ENCODE results near the gene SRRM3. TPM values are rescaled to one million over a fixed set of nuclear protein-coding genes. Genes with fewer than 3 reads are reported as not detected.
"Not testable (repeated sequence)": the region's sequence is repeated elsewhere in the genome, so short reads cannot be mapped to it uniquely, and the experiment has no call there.

Gene SRRM3
- total and polyA plus RNA-seq, 10 donors = 0.23 to 1.6 (median 0.93) TPM; not detected in 1

DNA sequence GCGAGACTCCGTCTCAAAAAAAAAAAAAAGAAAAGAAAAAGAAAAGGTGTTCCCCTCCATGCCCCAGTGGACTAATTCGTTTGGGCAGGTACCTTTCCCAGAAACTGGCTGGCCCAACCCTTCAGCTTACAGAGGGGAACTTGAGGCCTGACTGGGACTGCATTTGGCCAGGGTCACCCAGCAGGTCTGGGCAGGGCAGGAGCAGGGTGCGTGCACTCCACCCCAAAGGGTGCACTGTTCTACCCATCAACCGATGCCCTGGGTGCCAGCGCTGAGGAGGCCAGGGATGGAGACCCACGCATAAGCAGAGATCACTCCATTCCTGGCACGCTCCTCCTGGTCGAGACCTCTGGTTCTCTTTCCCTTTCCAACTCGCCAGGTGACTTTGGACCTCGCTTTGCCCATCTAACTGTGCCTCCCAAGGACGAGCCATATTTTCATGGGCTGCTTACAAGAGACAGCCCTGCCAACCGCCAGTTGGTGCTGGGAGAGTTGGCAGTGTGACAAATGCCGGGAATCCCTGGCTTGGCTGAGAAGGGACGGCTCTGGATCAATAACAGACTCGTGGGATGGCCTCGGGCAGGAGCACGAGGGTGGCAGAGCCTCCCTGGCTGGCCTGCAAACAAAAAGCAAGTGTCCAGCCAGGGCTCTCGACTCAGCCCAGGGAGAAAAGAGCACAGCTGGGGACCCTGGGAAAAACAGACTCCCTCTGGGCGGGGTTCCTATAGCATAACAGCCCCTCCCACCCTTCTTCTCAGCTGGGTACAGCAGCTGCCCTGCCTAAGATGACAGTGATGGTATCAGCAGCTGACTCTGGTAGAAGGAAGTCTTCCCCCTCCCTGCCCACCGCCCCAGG lies 108.6 kb downstream of the SRRM3 start:
- H3K9me3 ChIP-seq = no peaks in the 10 kb centered on the region
- DNase-seq = no peak
- H3K27me3 ChIP-seq (replicated peaks in 1 of 7) = no peaks in the 10 kb centered on the region
- no peak overlapping the region for H3K27ac ChIP-seq
- no peak for TF ChIP-seq POLR2AphosphoS5 (IDR thresholded peaks at IDR 0.05)
- TF ChIP-seq, protein P1, sequence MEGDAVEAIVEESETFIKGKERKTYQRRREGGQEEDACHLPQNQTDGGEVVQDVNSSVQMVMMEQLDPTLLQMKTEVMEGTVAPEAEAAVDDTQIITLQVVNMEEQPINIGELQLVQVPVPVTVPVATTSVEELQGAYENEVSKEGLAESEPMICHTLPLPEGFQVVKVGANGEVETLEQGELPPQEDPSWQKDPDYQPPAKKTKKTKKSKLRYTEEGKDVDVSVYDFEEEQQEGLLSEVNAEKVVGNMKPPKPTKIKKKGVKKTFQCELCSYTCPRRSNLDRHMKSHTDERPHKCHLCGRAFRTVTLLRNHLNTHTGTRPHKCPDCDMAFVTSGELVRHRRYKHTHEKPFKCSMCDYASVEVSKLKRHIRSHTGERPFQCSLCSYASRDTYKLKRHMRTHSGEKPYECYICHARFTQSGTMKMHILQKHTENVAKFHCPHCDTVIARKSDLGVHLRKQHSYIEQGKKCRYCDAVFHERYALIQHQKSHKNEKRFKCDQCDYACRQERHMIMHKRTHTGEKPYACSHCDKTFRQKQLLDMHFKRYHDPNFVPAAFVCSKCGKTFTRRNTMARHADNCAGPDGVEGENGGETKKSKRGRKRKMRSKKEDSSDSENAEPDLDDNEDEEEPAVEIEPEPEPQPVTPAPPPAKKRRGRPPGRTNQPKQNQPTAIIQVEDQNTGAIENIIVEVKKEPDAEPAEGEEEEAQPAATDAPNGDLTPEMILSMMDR (IDR thresholded peaks at IDR 0.05 in 8 of 11, conservative IDR thresholded peaks at IDR 0.05 in 3 of 11) = no peak
- WGBS, 5 donors = 67 to 82% (median 73%) methylated on average over 19 to 21 of the region's 21 CpGs
- intact Hi-C loops (cut with DNase I; ENCODE audit: low total_unique reads) = no loop called here
- no peaks in the 10 kb centered on the region for H3K36me3 ChIP-seq
- no peak overlapping the region for H3K4me3 ChIP-seq
- H3K4me1 ChIP-seq = peaks cover 0 to 17% (median 5%) of the 10 kb centered on the region in 6 donors

DNA sequence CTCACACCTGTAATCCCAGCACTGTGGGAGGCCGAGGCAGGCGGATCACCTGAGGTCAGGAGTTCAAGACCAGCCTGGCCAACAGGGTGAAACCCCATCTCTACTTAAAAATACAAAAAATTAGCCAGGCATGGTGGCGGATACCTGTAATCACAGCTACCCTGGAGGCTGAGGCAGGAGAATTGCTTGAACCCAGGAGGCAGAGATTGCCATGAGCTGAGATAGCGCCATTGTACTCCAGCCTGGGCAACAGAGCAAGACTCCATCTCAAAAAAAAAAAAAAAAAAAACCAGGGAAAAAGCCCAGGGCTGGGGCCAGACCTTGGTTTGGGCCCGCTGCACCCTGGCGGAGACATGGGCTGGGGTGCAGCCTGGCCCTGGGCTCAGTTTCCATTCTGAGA lies 110.1 kb downstream of the SRRM3 start:
- H3K27ac ChIP-seq; DNase-seq; H3K9me3 ChIP-seq; intact Hi-C loops (cut with DNase I; ENCODE audit: low total_unique reads); H3K27me3 ChIP-seq (replicated peaks in 1 of 7); H3K4me3 ChIP-seq; H3K36me3 ChIP-seq: not testable (repeated sequence)
- peaks cover 0 to 20% (median 4%) of the 10 kb centered on the region in 6 donors for H3K4me1 ChIP-seq
- WGBS, 5 donors = 92 to 97% (median 95%) methylated on average over 5 to 6 of the region's 6 CpGs

DNA sequence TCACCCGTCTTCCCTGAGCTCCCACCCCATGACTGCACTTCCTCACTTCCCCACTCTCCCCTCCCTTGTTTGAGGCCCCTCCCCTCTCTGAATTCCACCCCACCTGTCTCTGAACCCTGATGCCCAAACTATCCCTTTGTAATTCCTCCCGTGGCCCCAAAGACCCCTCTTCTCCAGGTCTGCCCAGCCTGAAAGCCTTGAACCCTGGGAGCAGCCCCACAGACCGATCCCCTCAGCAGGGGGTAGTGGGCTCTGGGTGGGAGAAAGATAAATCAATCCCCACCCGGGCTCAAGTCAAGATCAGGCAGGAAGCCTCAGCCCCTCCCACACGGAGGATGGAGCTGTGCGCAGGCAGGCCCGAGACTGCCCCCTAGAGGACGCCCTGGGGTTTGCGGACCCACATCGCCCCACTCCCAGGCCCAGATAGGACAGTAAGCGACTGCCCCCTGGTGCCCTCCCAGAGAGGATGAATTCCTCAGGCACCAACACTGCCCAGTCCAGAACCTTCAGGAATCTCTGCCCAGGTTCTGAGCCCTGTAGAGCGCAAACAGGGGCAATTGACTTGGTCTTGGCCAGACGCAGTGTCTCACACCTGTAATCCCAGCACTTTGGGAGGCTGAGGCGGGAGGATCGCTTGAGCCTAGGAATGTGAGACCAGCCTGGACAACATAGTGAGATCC lies 112.5 kb downstream of the SRRM3 start:
- intact Hi-C loops (cut with DNase I; ENCODE audit: low total_unique reads) = loop anchor here (2.0 kb wide), 1 partner anchor 135 kb away; no protein-coding TSS in a partner anchor
- Histone ChIP-seq H3K36me3 (no peaks in the 10 kb centered on the region), H3K27me3 (replicated peaks in 1 of 7) (no peaks in the 10 kb centered on the region), H3K4me1 (peaks cover 3 to 40% (median 15%) of the 10 kb centered on the region in 6 donors), H3K4me3 (no peak overlapping the region), H3K27ac (no peak overlapping the region), H3K9me3 (no peaks in the 10 kb centered on the region)
- TF ChIP-seq POLR2AphosphoS5 (IDR thresholded peaks at IDR 0.05) (peak; percentile 68 to 80 (median 78)), POLR2A (IDR thresholded peaks at IDR 0.05) (no peak)
- TF ChIP-seq, protein P1 (IDR thresholded peaks at IDR 0.05 in 8 of 11, conservative IDR thresholded peaks at IDR 0.05 in 3 of 11) = peak; percentile 99 to 100 (median 99)
- 5 to 15% (median 8%) methylated on average over 7 to 15 of the region's 15 CpGs for WGBS, 5 donors
- peak; percentile 98 for DNase-seq

DNA sequence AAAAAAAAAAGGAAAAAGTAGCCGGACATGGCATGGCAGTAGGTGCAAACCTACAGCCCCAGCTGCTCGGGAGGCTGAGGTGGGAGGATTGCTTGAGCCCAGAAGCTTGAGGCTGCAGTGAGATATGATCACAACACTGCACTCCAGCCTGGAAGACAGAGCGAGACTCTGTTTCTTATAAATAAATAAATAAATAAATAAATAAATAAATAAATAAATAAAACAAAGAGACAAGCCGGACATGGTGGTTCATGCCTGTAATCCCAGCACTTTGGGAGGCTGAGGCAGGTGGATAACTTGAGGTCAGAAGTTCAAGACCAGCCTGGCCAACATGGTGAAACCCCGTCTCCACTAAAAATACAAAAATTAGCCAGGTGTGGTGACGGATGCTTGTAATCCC lies 113.0 kb downstream of the SRRM3 start:
- WGBS, 5 donors = 62 to 74% (median 66%) methylated on average over 6 of the region's 6 CpGs
- intact Hi-C loops (cut with DNase I; ENCODE audit: low total_unique reads) = loop anchor here (2.0 to 5.0 kb wide), 2 partner anchors 43 to 136 kb away; partner anchors contain the start of gene YWHAG
- H3K27ac ChIP-seq = not testable (repeated sequence)

GRCh38 chr7:76315364-76315763 lies 113.7 kb downstream of the SRRM3 start:
- no peak overlapping the region for H3K4me3 ChIP-seq
- TF ChIP-seq POLR2A (IDR thresholded peaks at IDR 0.05) (no peak), POLR2AphosphoS5 (IDR thresholded peaks at IDR 0.05) (no peak)
- TF ChIP-seq, protein P1 (IDR thresholded peaks at IDR 0.05 in 8 of 11, conservative IDR thresholded peaks at IDR 0.05 in 3 of 11) = no peak
- H3K27ac ChIP-seq = no peak overlapping the region
- WGBS, 5 donors = 38 to 47% (median 42%) methylated on average over 5 of the region's 5 CpGs
- no peaks in the 10 kb centered on the region for H3K9me3 ChIP-seq
- DNase-seq = peak; percentile 69
- no peaks in the 10 kb centered on the region for H3K36me3 ChIP-seq
- intact Hi-C loops (cut with DNase I; ENCODE audit: low total_unique reads) = loop anchor here (2.0 to 5.0 kb wide), 2 partner anchors 42 to 137 kb away; partner anchors contain the start of gene YWHAG
- H3K27me3 ChIP-seq (replicated peaks in 1 of 7) = no peaks in the 10 kb centered on the region
- H3K4me1 ChIP-seq = peaks cover 6 to 48% (median 23%) of the 10 kb centered on the region in 6 donors

More for the DNA sequence above, 113.0 kb downstream of the SRRM3 start:
- H3K9me3 ChIP-seq; H3K36me3 ChIP-seq; H3K27me3 ChIP-seq (replicated peaks in 1 of 7); DNase-seq; H3K4me3 ChIP-seq: not testable (repeated sequence)
- peaks cover 6 to 45% (median 20%) of the 10 kb centered on the region in 6 donors for H3K4me1 ChIP-seq
